Choroid plexus epithelial cell (primary cell): ENCODE measurements around the gene CAB39L.

ENCODE experiments used
- DNase-seq: peaks from one replicate; pipeline ENCODE4 v3.0.0-alpha.2; 2010; ENCODE audit warnings: low read depth
- H3K4me3 ChIP-seq: 2 replicates; pipeline ENCODE4 v1.5.1; 2011; ENCODE audit warnings: low read depth, mild to moderate bottlenecking, control low read depth, low read length, moderate library complexity
- TF ChIP-seq, protein P1 (sequence below): conservative IDR thresholded peaks from 2 replicates; pipeline ENCODE4 v1.5.1; 2011; ENCODE audit warnings: low read depth, mild to moderate bottlenecking, control low read depth, inconsistent platforms, low read length, moderate library complexity

CAB39L gene

DNA sequence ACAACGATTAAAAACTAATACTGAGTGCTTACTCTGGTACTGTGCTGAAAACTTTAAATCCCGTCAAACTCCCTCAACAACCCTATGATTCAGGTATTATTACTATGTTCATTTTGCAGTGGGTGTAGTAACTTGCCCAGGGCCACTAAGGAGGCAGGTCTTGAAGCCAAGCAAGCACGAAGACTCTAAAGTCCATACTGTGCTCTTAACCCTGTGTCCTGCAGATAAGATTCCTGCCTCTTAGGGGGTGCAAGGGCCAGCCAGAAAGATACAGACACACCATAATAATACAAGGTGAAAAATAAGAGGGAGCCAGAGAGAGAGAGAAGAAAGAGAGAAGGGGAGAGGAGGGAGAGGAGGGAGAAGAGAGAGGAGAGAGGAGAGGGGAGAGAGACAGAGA, 100.6 kb downstream of the CAB39L start:
- DNase-seq, result no peak
- TF ChIP-seq, protein P1, sequence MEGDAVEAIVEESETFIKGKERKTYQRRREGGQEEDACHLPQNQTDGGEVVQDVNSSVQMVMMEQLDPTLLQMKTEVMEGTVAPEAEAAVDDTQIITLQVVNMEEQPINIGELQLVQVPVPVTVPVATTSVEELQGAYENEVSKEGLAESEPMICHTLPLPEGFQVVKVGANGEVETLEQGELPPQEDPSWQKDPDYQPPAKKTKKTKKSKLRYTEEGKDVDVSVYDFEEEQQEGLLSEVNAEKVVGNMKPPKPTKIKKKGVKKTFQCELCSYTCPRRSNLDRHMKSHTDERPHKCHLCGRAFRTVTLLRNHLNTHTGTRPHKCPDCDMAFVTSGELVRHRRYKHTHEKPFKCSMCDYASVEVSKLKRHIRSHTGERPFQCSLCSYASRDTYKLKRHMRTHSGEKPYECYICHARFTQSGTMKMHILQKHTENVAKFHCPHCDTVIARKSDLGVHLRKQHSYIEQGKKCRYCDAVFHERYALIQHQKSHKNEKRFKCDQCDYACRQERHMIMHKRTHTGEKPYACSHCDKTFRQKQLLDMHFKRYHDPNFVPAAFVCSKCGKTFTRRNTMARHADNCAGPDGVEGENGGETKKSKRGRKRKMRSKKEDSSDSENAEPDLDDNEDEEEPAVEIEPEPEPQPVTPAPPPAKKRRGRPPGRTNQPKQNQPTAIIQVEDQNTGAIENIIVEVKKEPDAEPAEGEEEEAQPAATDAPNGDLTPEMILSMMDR, result no peak
- no peak overlapping the region for H3K4me3 ChIP-seq

DNA sequence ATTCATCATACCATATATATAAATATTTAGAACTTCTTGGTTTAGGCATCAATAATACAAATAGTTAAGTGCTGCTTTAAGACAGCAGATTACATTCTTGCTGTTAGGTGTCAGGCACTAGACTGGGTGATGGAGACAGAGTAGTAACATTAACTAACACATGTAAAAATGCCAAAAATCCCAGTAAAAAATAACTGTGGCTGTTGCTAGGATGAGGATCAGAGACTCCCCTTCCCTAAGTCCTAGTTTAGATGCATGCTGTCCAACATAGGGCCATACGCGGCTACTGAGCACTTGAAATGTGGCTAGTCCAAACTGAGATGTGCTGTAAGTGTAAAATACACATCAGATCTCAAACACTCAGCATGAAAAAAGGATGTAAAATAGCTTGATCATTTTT, 101.4 kb downstream of the CAB39L start:
- TF ChIP-seq, protein P1, result no peak
- no peak overlapping the region for H3K4me3 ChIP-seq
- no peak for DNase-seq

DNA sequence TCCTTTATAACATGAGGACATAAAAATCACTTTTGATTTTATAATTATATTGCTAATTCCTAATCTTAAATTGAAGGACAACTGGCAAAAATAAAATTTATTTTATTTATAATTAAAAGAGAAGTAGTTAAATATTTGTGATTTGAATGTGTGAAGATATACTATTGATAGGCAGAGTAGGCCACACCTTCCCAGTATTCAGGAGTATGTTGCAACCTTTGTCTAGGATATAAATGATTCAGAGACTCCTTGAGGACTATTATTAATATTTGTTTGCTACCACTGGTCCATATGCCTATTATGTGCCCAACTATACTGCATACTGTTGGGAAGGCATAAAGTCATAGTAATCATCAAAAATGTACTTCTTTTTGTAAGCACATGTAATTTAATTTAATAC, 101.9 kb downstream of the CAB39L start:
- DNase-seq, result no peak
- H3K4me3 ChIP-seq, result no peak overlapping the region
- TF ChIP-seq, protein P1, result no peak

DNA sequence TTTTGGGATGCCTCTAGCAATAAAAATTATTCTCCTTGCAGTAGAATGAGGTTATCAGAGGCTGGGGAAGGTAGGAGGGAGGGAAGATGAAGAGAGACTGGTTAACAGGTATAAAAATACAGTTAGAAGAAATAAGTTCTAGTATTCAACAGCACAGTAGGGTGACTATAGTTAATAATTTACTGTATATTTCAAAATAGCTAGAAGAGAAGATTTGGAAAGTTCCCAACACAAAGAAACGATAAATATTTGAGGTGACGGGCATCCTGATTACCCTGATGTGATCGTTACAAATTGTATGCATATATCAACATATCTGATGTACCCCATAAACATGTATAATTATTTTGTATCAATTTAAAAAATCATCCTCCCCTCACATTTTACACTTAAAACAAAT, 102.3 kb downstream of the CAB39L start:
- no peak overlapping the region for H3K4me3 ChIP-seq
- TF ChIP-seq, protein P1, result no peak
- no peak for DNase-seq

DNA sequence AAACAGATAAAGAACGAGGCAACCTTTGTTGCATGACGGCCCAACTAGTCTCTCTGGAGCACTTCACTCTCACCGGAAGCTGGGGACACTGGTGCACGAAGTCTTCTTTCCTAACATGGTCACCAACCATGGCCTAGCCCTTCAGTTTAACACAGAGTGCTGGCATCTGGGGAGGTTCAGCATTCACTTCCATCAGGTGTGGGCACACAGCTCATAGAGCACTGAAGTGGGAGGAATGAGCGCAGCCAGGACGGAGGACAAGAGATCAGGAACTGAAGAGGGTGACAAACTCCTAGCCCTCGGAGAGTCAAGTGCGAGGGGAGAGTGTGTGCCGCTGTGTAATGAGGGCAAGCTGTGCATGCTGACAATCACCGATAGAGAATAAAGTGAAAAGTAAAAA, 103.7 kb downstream of the CAB39L start:
- DNase-seq, result no peak
- TF ChIP-seq, protein P1, result no peak
- H3K4me3 ChIP-seq, result no peak overlapping the region

DNA sequence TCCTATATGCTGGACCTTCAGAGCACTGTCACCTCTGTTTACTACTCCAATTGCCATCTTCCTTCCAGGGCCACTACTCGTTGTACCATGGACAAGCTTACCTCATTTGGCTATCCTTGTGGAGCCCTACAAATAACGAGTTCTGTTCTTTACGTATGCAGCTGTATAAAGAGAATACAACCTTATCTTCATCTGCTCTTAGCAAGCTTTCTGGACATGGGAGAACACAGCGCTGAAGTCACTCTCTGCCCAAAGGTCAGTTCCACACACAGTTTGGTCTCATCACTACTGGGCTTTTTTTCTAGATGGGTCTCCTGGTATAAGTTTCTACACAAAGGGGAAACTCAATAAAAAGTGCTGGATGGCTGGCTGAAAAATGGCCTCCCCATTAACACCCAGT, 107.2 kb downstream of the CAB39L start:
- DNase-seq, result no peak
- no peak overlapping the region for H3K4me3 ChIP-seq
- TF ChIP-seq, protein P1, result no peak

DNA sequence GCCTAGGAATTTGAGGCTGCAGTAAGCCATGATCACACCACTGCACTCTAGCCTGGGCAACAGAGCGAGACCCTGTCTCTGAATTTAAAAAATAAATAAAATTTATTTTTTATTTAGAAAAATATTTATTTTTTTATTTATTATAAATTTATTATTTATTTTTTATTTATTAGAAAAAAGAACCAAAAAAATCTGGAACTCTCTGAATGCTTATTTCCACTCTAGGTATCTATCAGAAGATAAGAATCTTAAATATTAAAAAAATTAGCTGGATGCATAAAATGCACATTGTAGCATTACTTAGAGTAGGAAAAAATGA, 113.4 kb downstream of the CAB39L start:
- DNase-seq, result no peak
- no peak overlapping the region for H3K4me3 ChIP-seq
- TF ChIP-seq, protein P1, result no peak
